HL-60/S4 (cell line): ENCODE data around the gene SLC35F3.

Source experiments
- in situ Hi-C: fragments of 300-500 bp; cut with MboI; formaldehyde crosslinking; loops from 2 replicates; pipeline ENCODE4 v1.14.3; 2022; ENCODE audit warnings: low sequenced_read_pairs

The SLC35F3 gene

GRCh38 chr1:234214911-234215892, 310.7 kb downstream of the SLC35F3 start:
- in situ Hi-C loops, result no loop called here

DNA sequence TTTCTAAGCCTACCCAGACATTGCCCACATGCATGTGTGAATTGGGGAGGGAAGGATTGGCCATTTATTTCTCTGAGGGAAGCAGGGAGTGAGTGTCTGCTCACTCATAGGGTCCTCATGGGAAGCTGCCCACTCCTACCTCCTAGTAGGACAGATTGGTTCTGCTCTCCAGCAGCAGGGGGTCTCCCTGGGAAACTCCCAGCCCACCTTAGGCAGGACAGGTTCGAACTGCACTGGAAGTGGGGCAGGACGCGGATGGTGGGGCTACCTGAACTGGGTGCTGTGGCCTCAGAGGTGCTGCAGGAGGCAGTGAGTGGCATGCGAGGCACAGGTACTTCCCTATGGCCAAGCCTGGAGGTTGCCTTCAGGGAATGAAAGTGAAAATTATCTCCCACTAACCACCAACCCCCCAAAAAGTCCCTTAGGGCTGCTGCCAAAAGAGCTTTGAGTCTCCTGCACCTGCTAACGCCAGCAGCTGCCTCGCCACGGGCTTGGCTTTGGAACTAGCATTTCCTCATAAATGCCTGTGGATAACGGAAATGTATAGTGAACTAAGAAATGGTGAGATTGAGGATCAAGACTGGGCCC, 311.7 kb downstream of the SLC35F3 start:
- in situ Hi-C loops, result no loop called here

GRCh38 chr1:234217316-234217840, 312.9 kb downstream of the SLC35F3 start:
- in situ Hi-C loops, result no loop called here

GRCh38 chr1:234218078-234218477, 313.6 kb downstream of the SLC35F3 start:
- in situ Hi-C loops, result no loop called here

- in situ Hi-C loops, result no loop called here
Measured at GRCh38 chr1:234219711-234220110, 315.2 kb downstream of the SLC35F3 start.

- in situ Hi-C loops, result no loop called here
Measured at GRCh38 chr1:234221601-234222000, 317.1 kb downstream of the SLC35F3 start.

GRCh38 chr1:234222561-234223280, 318.2 kb downstream of the SLC35F3 start:
- in situ Hi-C loops, result no loop called here

GRCh38 chr1:234226113-234226818, 321.8 kb downstream of the SLC35F3 start:
- in situ Hi-C loops, result no loop called here

DNA sequence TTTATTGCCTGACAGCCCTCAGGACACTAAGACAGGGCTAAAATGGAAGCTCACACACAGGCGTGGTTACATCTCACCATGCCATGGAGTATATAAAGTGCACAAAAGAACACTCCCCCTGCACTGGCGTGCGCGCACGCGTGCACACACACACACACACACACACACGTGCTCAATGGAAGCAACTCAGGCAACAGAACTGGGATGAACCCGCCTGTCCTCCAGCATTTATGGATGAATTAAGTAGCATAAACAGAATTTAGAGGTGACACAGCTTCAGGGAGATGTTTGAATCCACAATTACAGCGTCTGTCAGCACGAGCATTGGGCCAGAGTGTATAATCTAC, 322.3 kb downstream of the SLC35F3 start:
- in situ Hi-C loops, result no loop called here

GRCh38 chr1:234229581-234230387, 325.3 kb downstream of the SLC35F3 start:
- in situ Hi-C loops, result no loop called here

GRCh38 chr1:234230414-234230862, 326.0 kb downstream of the SLC35F3 start:
- in situ Hi-C loops, result no loop called here

DNA sequence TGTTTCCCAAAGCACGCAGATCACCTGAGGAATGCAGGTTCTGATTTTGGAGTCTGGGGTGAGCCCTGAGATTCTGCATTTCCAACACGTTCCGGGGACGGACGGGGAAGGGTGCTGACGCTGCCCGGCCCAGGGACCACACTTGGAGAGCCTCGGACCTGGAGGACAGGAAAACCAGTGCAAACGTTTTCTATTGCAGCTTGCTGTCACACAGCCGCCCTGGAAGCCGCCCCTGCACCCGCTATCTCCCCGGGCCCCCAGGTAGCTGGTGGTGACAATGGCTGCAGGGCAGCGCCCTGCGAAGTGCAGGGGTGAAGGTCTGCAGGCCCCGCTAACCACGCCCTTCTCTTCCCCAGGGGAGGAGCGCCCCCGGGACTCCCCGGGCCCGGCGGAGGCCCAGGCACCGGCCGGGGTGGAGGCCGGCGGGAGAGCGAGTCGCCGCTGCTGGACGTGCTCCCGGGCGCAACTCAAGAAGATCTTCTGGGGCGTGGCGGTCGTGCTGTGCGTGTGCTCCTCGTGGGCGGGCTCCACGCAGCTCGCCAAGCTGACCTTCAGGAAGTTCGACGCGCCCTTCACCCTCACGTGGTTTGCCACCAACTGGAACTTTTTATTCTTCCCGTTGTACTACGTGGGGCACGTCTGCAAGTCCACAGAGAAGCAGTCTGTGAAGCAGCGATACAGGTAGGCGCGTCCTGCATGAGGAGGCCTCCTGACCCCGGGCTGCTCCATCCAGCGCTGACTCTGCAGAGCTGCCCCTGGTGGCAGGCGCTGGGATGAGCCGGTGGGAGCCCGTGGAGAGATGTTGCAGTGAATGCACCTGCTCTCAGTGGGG, 326.8 kb downstream of the SLC35F3 start:
- in situ Hi-C loops, result no loop called here

DNA sequence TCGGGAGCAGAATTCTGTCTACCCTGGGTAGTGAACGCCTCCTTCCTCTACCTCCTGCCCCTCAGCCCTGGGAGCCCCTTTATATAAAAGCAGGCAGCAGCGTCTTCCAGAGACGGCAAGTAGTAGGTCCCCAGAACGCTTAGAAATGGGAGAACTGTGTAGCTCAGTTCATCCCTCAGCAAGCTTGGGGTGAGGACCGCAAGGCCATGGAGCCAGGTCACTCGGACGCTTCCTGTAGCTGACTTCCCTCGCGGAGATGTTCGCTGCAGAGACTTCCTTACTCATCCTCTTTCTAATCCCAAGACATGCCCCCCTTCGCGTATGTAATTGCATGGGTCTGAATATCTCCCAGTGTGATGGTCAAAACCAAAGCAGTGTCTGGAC, 327.4 kb downstream of the SLC35F3 start:
- in situ Hi-C loops, result no loop called here

DNA sequence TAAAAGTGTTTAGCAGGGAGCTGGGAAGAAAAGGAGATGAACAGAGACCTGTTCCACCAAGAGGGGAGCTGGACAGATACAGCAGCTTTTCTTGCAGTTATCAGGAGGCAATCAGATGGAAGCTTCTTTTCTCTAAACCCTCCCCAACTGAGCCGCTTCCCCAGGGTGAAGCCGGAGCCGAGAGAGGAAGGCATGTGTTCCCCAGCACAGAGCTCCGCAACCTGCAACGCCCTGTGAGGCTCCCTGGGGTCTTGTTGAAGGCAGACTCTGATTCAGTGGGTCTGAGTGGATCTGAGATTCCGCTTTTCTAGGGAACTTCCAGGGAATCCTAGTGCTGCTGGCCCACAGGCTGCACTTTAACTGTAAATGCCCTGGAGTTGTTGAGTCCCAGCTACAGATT, 329.7 kb downstream of the SLC35F3 start:
- in situ Hi-C loops, result no loop called here

DNA sequence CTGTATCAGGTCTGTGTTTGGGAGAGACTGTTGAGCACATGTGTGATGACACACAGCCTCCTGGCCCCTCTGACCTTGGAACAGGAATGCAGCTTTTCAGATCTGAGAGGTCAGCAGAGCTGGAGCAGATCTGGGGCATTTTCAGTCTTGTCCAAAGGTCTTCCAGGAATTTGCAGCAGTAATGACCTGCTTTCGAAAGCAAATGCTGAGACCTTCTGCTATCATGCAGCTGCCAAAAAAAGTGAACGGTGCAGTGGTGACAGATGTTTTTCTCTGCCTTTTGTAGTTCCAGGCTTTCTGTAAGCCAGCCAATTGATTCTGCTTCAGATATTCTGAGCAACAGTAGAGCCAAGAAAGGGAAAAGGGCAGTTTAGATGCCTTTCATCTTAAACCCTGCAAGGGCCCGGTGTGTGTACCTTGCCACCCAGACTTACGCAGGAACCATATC, 331.0 kb downstream of the SLC35F3 start:
- in situ Hi-C loops, result no loop called here

DNA sequence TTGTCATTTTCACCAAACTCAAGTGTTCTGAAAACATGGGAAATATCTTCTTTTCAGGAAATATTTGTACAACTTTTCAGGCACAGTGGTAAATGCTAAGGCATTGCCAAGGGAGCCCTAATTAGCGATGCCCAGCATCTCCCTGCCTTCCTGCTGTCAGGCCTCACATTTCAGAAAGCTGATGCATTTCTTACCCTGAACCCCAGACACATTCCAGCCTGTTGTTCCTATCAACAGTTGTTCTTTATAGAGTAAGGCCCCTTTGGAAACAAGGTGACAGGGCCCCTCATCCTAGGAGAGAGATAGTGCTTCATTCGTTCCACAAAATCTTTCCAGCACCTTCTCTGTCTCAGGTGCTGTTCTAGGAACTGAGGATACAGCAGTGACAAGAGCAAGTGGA, 332.9 kb downstream of the SLC35F3 start:
- in situ Hi-C loops, result no loop called here

- in situ Hi-C loops, result no loop called here
Measured at GRCh38 chr1:234238060-234238459, 333.6 kb downstream of the SLC35F3 start.

DNA sequence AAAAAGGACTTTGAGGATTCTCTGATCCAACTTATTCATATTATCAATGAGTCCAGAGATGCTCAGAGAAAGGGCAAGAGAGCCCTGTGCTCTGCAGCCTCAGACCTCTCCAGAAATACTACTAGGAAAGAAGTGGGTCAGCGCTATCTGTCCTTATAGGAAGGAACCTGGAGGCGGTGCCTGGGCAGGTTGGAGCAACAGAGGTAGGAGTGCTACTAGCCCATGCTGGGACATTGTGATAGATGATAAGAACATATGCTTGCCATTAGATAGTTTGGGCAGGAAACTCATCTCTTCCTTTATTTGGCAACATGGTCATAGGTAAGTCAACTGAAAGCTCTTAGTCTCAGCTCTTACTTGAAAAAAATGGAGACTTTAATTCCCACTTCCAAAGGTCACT, 335.0 kb downstream of the SLC35F3 start:
- in situ Hi-C loops, result no loop called here

- in situ Hi-C loops, result no loop called here
Measured at GRCh38 chr1:234239936-234240335, 335.5 kb downstream of the SLC35F3 start.
